IMR-90 (cell line): ENCODE measurements around the gene PAMR1. TPM values are rescaled to one million over a fixed set of nuclear protein-coding genes. Genes with fewer than 3 reads are reported as not detected.

Source experiments
- ATAC-seq: fragments of 200-7000 bp; cut with Tn5 transposase; 2 replicates; pipeline ENCODE4 v1.9.1; 2020; ENCODE audit warnings: low read depth, mild to moderate bottlenecking, moderate library complexity
- BruUV-seq: library from RNA; stranded (reverse); fragments of 400-500 nt; replicated peaks from 2 replicates; lab custom pipeline; 2021; lab: Mats Ljungman, UMichigan
- CTCF ChIA-PET: fragments of 300-600 bp; formaldehyde crosslinking; extraction: SDS; loops from one replicate; lab custom pipeline; 2021; ENCODE audit warnings: antibody characterized with exemption; lab: Yijun Ruan, JAX
- POLR2A ChIA-PET: fragments of 300-600 bp; sonication (Branson Sonifier 250); formaldehyde crosslinking; loops from one replicate; lab custom pipeline; 2022; ENCODE audit warnings: antibody characterized with exemption; ENCODE audit not compliant: unreplicated experiment; lab: Charles Lee
- DNase-seq: peaks from one replicate; pipeline ENCODE4 v3.0.0; 2013
- H2AFZ ChIP-seq: replicated peaks from 2 replicates; pipeline ENCODE3; 2013; ENCODE audit warnings: low read length, mild to moderate bottlenecking; ENCODE audit not compliant: poor library complexity
- H2AK5ac ChIP-seq: 2 replicates; pipeline ENCODE4 v1.6.1; 2013; ENCODE audit warnings: low read depth, low read length, inconsistent platforms
- H2AK9ac ChIP-seq: replicated peaks from 2 replicates; pipeline ENCODE3; 2013; ENCODE audit warnings: mild to moderate bottlenecking, low read depth, low read length, moderate library complexity; ENCODE audit not compliant: poor library complexity
- H2BK120ac ChIP-seq: 2 replicates; pipeline ENCODE4 v1.6.1; 2013; ENCODE audit warnings: low read depth, low read length, inconsistent platforms
- H2BK15ac ChIP-seq: 3 replicates; pipeline ENCODE4 v1.6.1; 2013; ENCODE audit warnings: low read depth, low read length, inconsistent platforms
- H2BK20ac ChIP-seq: 2 replicates; pipeline ENCODE4 v1.6.1; 2013; ENCODE audit warnings: low read depth, mild to moderate bottlenecking, inconsistent platforms, low read length, moderate library complexity
- H2BK5ac ChIP-seq: 2 replicates; pipeline ENCODE4 v1.6.1; 2013; ENCODE audit warnings: mild to moderate bottlenecking, low read depth, low read length, inconsistent platforms; ENCODE audit not compliant: poor library complexity, severe bottlenecking
- H3K14ac ChIP-seq: replicated peaks from 2 replicates; pipeline ENCODE4 v1.6.1; 2013; ENCODE audit warnings: low read depth, low read length, inconsistent platforms
- H3K18ac ChIP-seq: 2 replicates; pipeline ENCODE4 v1.6.1; 2013; ENCODE audit warnings: low read depth, low read length, control low read depth
- H3K23ac ChIP-seq: 2 replicates; pipeline ENCODE4 v1.6.1; 2013; ENCODE audit warnings: low read depth, low read length, inconsistent platforms
- H3K27ac ChIP-seq: 2 replicates; pipeline ENCODE4 v1.5.1; 2013; ENCODE audit warnings: mild to moderate bottlenecking, control low read depth, low read length; ENCODE audit not compliant: insufficient read depth
- H3K27me3 ChIP-seq: 2 replicates; pipeline ENCODE4 v1.6.1; 2013; ENCODE audit warnings: low read length; ENCODE audit not compliant: control insufficient read depth, insufficient read depth
- H3K36me3 ChIP-seq: 2 replicates; pipeline ENCODE4 v1.6.1; 2013; ENCODE audit warnings: low read length, mixed read lengths; ENCODE audit not compliant: control insufficient read depth, insufficient read depth
- H3K4ac ChIP-seq: 2 replicates; pipeline ENCODE4 v1.6.1; 2013; ENCODE audit warnings: low read depth, low read length, inconsistent platforms
- H3K4me1 ChIP-seq: 2 replicates; pipeline ENCODE4 v1.6.1; 2013; ENCODE audit warnings: low read length, mixed read lengths; ENCODE audit not compliant: control insufficient read depth, insufficient read depth
- H3K4me2 ChIP-seq: 2 replicates; pipeline ENCODE4 v1.6.1; 2013; ENCODE audit warnings: low read depth, mild to moderate bottlenecking, control low read depth, low read length, moderate library complexity
- H3K4me3 ChIP-seq: 2 replicates; pipeline ENCODE4 v1.5.1; 2013; ENCODE audit warnings: low read depth, mild to moderate bottlenecking, control low read depth, low read length, moderate library complexity; ENCODE audit not compliant: insufficient read depth
- H3K56ac ChIP-seq: 2 replicates; pipeline ENCODE4 v1.6.1; 2013; ENCODE audit warnings: low read length, inconsistent platforms; ENCODE audit not compliant: insufficient read depth; ENCODE audit errors: extremely low read depth
- H3K79me1 ChIP-seq, 2 experiments: 2 replicates each; pipeline ENCODE4 v1.6.1; 2013; ENCODE audit warnings: low read length in 2 of 2, inconsistent platforms in 1 of 2, low read depth in 1 of 2
- H3K9ac ChIP-seq: 2 replicates; pipeline ENCODE4 v1.6.1; 2013; ENCODE audit warnings: low read depth, low read length, control low read depth
- H3K9me1 ChIP-seq: 2 replicates; pipeline ENCODE4 v1.6.1; 2013; ENCODE audit warnings: low read length, inconsistent platforms; ENCODE audit not compliant: insufficient read depth
- H3K9me3 ChIP-seq: 2 replicates; pipeline ENCODE4 v1.6.1; 2013; ENCODE audit warnings: low read length; ENCODE audit not compliant: control insufficient read depth, insufficient read depth
- H4K20me1 ChIP-seq: 2 replicates; pipeline ENCODE4 v1.6.1; 2013; ENCODE audit warnings: low read length, inconsistent platforms; ENCODE audit not compliant: insufficient read depth
- H4K5ac ChIP-seq: 2 replicates; pipeline ENCODE4 v1.6.1; 2013; ENCODE audit warnings: mild to moderate bottlenecking, low read depth, low read length, control low read depth
- H4K8ac ChIP-seq, 2 experiments: 2 replicates each; pipeline ENCODE4 v1.6.1; 2013; ENCODE audit warnings: low read depth in 2 of 2, low read length in 2 of 2, control low read depth in 1 of 2, inconsistent platforms in 1 of 2
- H4K91ac ChIP-seq: 2 replicates; pipeline ENCODE4 v1.6.1; 2013; ENCODE audit warnings: low read depth, low read length, inconsistent platforms; ENCODE audit not compliant: insufficient read depth
- BHLHE40 ChIP-seq: fragments of 150-350 bp; IDR thresholded peaks from 2 replicates; pipeline ENCODE4 v1.6.1; 2016; ENCODE audit warnings: mild to moderate bottlenecking, low read depth, low read length
- CEBPB ChIP-seq: IDR thresholded peaks from 2 replicates; pipeline ENCODE4 v1.6.1; 2012; ENCODE audit warnings: low read depth, low read length, improper control_type of control experiment
- CHD1 ChIP-seq: IDR thresholded peaks from 2 replicates; pipeline ENCODE4 v1.6.1; 2012; ENCODE audit warnings: low read depth, low read length, improper control_type of control experiment
- ELK1 ChIP-seq: fragments of 150-350 bp; IDR thresholded peaks from 2 replicates; pipeline ENCODE4 v1.6.1; 2016; ENCODE audit warnings: low read depth, mild to moderate bottlenecking, low read length, moderate library complexity, borderline replicate concordance
- MAFK ChIP-seq: IDR thresholded peaks from 2 replicates; pipeline ENCODE4 v1.6.1; 2012; ENCODE audit warnings: low read depth, low read length, improper control_type of control experiment
- MAZ ChIP-seq: IDR thresholded peaks from 2 replicates; pipeline ENCODE4 v1.6.1; 2012; ENCODE audit warnings: low read depth, mild to moderate bottlenecking, low read length, improper control_type of control experiment, moderate library complexity, borderline replicate concordance
- MXI1 ChIP-seq: IDR thresholded peaks from 2 replicates; pipeline ENCODE4 v1.6.1; 2012; ENCODE audit warnings: low read depth, mild to moderate bottlenecking, low read length, moderate library complexity, borderline replicate concordance
- RFX5 ChIP-seq: IDR thresholded peaks from 2 replicates; pipeline ENCODE4 v1.8.0; 2012; ENCODE audit warnings: low read depth, mild to moderate bottlenecking, low read length, moderate library complexity
- USF2 ChIP-seq: fragments of 150-350 bp; IDR thresholded peaks from 2 replicates; pipeline ENCODE4 v1.6.1; 2017; ENCODE audit warnings: mild to moderate bottlenecking, antibody characterized with exemption, low read length, low read depth
- WGBS, 2 experiments: methylation state at CpG; one replicate each; pipeline versions ENCODE4 v1.1.5 to v1.1.7; 2013; ENCODE audit warnings: missing lambda C conversion rate in 2 of 2; ENCODE audit not compliant: insufficient read length in 1 of 2; ENCODE audit errors: extremely low coverage in 2 of 2; 5-methylcytosine and 5-hydroxymethylcytosine counted together
- dilution Hi-C: fragments of 300-500 bp; cut with HindIII; formaldehyde crosslinking; loops from one replicate; pipeline ENCODE4 v1.14.3; 2018; ENCODE audit warnings: low sequenced_read_pairs; ENCODE audit not compliant: unreplicated experiment
- in situ Hi-C: fragments of 300-500 bp; cut with MboI; formaldehyde crosslinking; loops from 3 replicates; pipeline ENCODE4 v1.14.3; 2019; ENCODE audit warnings: low sequenced_read_pairs, inconsistent platforms, mixed read lengths
- intact Hi-C: fragments of 100-400 bp; cut with micrococcal nuclease; formaldehyde crosslinking; loops from 2 replicates; pipeline ENCODE4 v1.10.0; 2022
- polyA plus RNA-seq, 3 experiments: library from polyadenylated mRNA; depleted of rRNA; stranded (reverse); fragments of >200 nt; gene quantifications; 2 replicates each; pipeline ENCODE4 v1.2.3, GENCODE V29; 2012; ENCODE audit warnings: low replicate concordance in 1 of 3
- total RNA-seq: library from RNA; depleted of rRNA; stranded (reverse); fragments of >200 nt; gene quantifications from 2 replicates; pipeline ENCODE4 v1.2.3, GENCODE V29; 2012

PAMR1 gene
- total and polyA plus RNA-seq, 2 of the 4 experiments (the other 2 are of a cell fraction), result 70.7 to 80.7 TPM

GRCh38 chr11:35553021-35553420, 27.6 kb upstream of the PAMR1 start:
- Histone ChIP-seq H3K9me1 (peaks cover 20% of the 10 kb centered on the region), H3K4me1 (peaks cover 27% of the 10 kb centered on the region), H3K23ac (peak overlapping the region; percentile 14), H3K36me3 (no peaks in the 10 kb centered on the region), H4K8ac (peak overlapping the region; percentile 51 to 75), H3K56ac (no peak overlapping the region; the same call in 1 of the 2 replicates), H3K18ac (peak overlapping the region; percentile 1; the same call in 1 of the 2 replicates), H2BK15ac (peak overlapping the region; percentile 99), H4K91ac (peak overlapping the region; percentile 65), H3K4ac (peak overlapping the region; percentile 79), H3K79me1 (peaks cover 4 to 15% of the 10 kb centered on the region in 2 experiments; a peak in 2 of 4 replicates), H4K5ac (peak overlapping the region; percentile 79), H2BK5ac (peak overlapping the region; percentile 39), H2BK120ac (peak overlapping the region; percentile 70), H3K14ac (peak overlapping the region; percentile 41), H3K4me2 (no peak overlapping the region), H4K20me1 (no peaks in the 10 kb centered on the region), H2AFZ (no peak overlapping the region), H2AK9ac (no peak overlapping the region), H3K4me3 (no peak overlapping the region), H3K9me3 (no peaks in the 10 kb centered on the region), H2AK5ac (peak overlapping the region; percentile 95), H3K9ac (no peak overlapping the region), H3K27me3 (no peaks in the 10 kb centered on the region), H3K27ac (0 out of 2 replicates have a peak overlapping the region, but pooled peaks have one; percentile 19), H2BK20ac (peak overlapping the region; percentile 93; the same call in 1 of the 2 replicates)
- DNase-seq (peak; percentile 67), ATAC-seq (no peak)
- in situ Hi-C loops, result no loop called here
- WGBS, 2 experiments, result no CpG with 5 or more reads among the region's 3 CpGs
- CTCF ChIA-PET, result no interaction called here
- TF ChIP-seq BHLHE40 (no peak), CEBPB (no peak), CHD1 (no peak), MAZ (no peak), MAFK (no peak), RFX5 (no peak), MXI1 (no peak), USF2 (no peak), ELK1 (no peak)
- POLR2A ChIA-PET, result no interaction called here
- intact Hi-C loops, result no loop called here
- dilution Hi-C loops, result no loop called here
- BruUV-seq, result no TSS peak
